RWPE2 (cell line): ENCODE results near the gene MCCD1.
A peak's percentile ranks its signal among the peaks of the same experiment; 100 is the strongest.

Source experiments
- ATAC-seq: fragments of 200-7000 bp; cut with Tn5 transposase; 3 replicates; pipeline ENCODE4 v1.9.1; 2021; ENCODE audit warnings: low read depth
- DNase-seq: peaks from one replicate; pipeline ENCODE4 v3.0.0-alpha.2; 2020; ENCODE audit warnings: low spot score
- H3K27ac ChIP-seq: fragments of 450-650 bp; 2 replicates; pipeline ENCODE4 v1.5.1; 2017; ENCODE audit warnings: mild to moderate bottlenecking; ENCODE audit not compliant: poor library complexity, severe bottlenecking
- H3K27me3 ChIP-seq: fragments of 250-450 bp; sonication (Bioruptor Pico); 2 replicates; pipeline ENCODE4 v1.5.1; 2021; ENCODE audit warnings: mild to moderate bottlenecking, moderate library complexity; ENCODE audit not compliant: insufficient read depth, poor library complexity, severe bottlenecking
- H3K36me3 ChIP-seq: fragments of 250-450 bp; sonication (Bioruptor Pico); 2 replicates; pipeline ENCODE4 v1.5.1; 2020; ENCODE audit warnings: low read depth, mild to moderate bottlenecking, moderate library complexity
- H3K4me1 ChIP-seq: fragments of 250-450 bp; sonication (Bioruptor Pico); 2 replicates; pipeline ENCODE4 v1.5.1; 2021; ENCODE audit warnings: mild to moderate bottlenecking, moderate library complexity; ENCODE audit not compliant: insufficient read depth, poor library complexity, severe bottlenecking
- H3K4me3 ChIP-seq: fragments of 250-450 bp; sonication (Bioruptor Pico); 2 replicates; pipeline ENCODE4 v1.5.1; 2021; ENCODE audit warnings: mild to moderate bottlenecking, moderate library complexity; ENCODE audit not compliant: severe bottlenecking
- H3K9me3 ChIP-seq: fragments of 250-450 bp; sonication (Bioruptor Pico); 2 replicates; pipeline ENCODE4 v1.5.1; 2021; ENCODE audit warnings: mild to moderate bottlenecking, moderate library complexity; ENCODE audit not compliant: severe bottlenecking
- CTCF ChIP-seq: fragments of 450-650 bp; IDR thresholded peaks from one replicate; pipeline ENCODE4 v1.5.1; 2017; ENCODE audit warnings: mild to moderate bottlenecking, moderate library complexity; ENCODE audit not compliant: poor library complexity, severe bottlenecking

The MCCD1 gene

GRCh38 chr6:31545291-31545690 is 16.5 kb downstream of the MCCD1 start:
- Histone ChIP-seq H3K4me3 (no peak overlapping the region), H3K9me3 (no peaks in the 10 kb centered on the region), H3K27me3 (no peaks in the 10 kb centered on the region), H3K4me1 (peaks cover 8% of the 10 kb centered on the region), H3K36me3 (peaks cover 40% of the 10 kb centered on the region), H3K27ac (no peak overlapping the region)
- DNase-seq (no peak), ATAC-seq (no peak)
- TF ChIP-seq CTCF: no peak

GRCh38 chr6:31546339-31546957 is 17.7 kb downstream of the MCCD1 start, which contains the start of gene ATP6V1G2:
Gene ATP6V1G2, minus strand, starts transcription at chr6:31546608. Its CDS starts 49 bp downstream, at chr6:31546559.
- ATAC-seq (peak; percentile 78), DNase-seq (peak; percentile 94)
- Histone ChIP-seq H3K27ac (peak within 1 kb of the TSS; percentile 58), H3K9me3 (no peaks in the 10 kb centered on the region), H3K36me3 (peaks cover 41% of the 10 kb centered on the region), H3K4me3 (peak within 1 kb of the TSS; percentile 43), H3K27me3 (no peaks in the 10 kb centered on the region), H3K4me1 (peaks cover 7% of the 10 kb centered on the region)
- peak; percentile 99 for TF ChIP-seq CTCF

GRCh38 chr6:31546958-31547726 is 18.4 kb downstream of the MCCD1 start, which contains the start of gene NFKBIL1:
Gene NFKBIL1, plus strand, starts transcription at chr6:31547608. Its CDS starts 87 bp downstream, at chr6:31547695.
- peak; percentile 94 for DNase-seq
- Histone ChIP-seq H3K27me3 (no peaks in the 10 kb centered on the region), H3K36me3 (peaks cover 47% of the 10 kb centered on the region), H3K27ac (peak within 1 kb of the TSS; percentile 58), H3K9me3 (no peaks in the 10 kb centered on the region), H3K4me3 (peak within 1 kb of the TSS; percentile 43), H3K4me1 (peaks cover 7% of the 10 kb centered on the region)
- ATAC-seq: peak; percentile 84
- TF ChIP-seq CTCF: peak; percentile 86

- TF ChIP-seq CTCF: no peak
- peaks cover 7% of the 10 kb centered on the region for H3K4me1 ChIP-seq
- peak overlapping the region; percentile 43 for H3K4me3 ChIP-seq
- DNase-seq: no peak
- H3K27ac ChIP-seq: peak overlapping the region; percentile 58
- H3K27me3 ChIP-seq: no peaks in the 10 kb centered on the region
- ATAC-seq: no peak
- H3K9me3 ChIP-seq: no peaks in the 10 kb centered on the region
- peaks cover 49% of the 10 kb centered on the region for H3K36me3 ChIP-seq
These were observed 19.2 kb downstream of the MCCD1 start for GRCh38 chr6:31547727-31548543.
